Kidney (tissue), 14 donors: ENCODE data around the gene ADA. TPM values are rescaled to one million over a fixed set of nuclear protein-coding genes. Genes with fewer than 3 reads are reported as not detected.

ENCODE experiments used
- DNase-seq, 5 donors: peaks; one replicate each; pipeline ENCODE4 v3.0.0-alpha.2; 2013 to 2020
- FAIRE-seq: peaks from 2 replicates; lab custom pipeline; 2012; peaks lifted over from hg19 to GRCh38; lab: Jason Lieb, UNC
- H3K27ac ChIP-seq, 2 donors: one replicate each; pipeline ENCODE4 v1.7.0; 2013; ENCODE audit warnings: low read depth in 2 of 2, low read length in 2 of 2, inconsistent platforms in 1 of 2
- H3K27me3 ChIP-seq: one replicate; pipeline ENCODE4 v1.7.1; 2013; ENCODE audit warnings: low read length, inconsistent platforms; ENCODE audit not compliant: control insufficient read depth, insufficient read depth
- H3K36me3 ChIP-seq, 3 donors: one replicate each; pipeline versions ENCODE4 v1.7.0 to v1.7.1; 2013; ENCODE audit warnings: low read length in 3 of 3, control low read depth in 1 of 3, inconsistent platforms in 1 of 3; ENCODE audit not compliant: insufficient read depth in 3 of 3, control insufficient read depth in 2 of 3
- H3K4me1 ChIP-seq, 3 donors: one replicate each; pipeline versions ENCODE4 v1.7.0 to v1.7.1; 2013; ENCODE audit warnings: low read length in 3 of 3, inconsistent platforms in 1 of 3, low read depth in 1 of 3; ENCODE audit not compliant: control insufficient read depth in 2 of 3, insufficient read depth in 2 of 3
- H3K4me3 ChIP-seq, 3 donors: one replicate each; pipeline versions ENCODE4 v1.7.0 to v1.8.1; 2013; ENCODE audit warnings: low read length in 3 of 3, control low read depth in 1 of 3, inconsistent platforms in 1 of 3
- H3K9ac ChIP-seq, 3 donors: one replicate each; pipeline versions ENCODE4 v1.7.0 to v1.7.1; 2013; ENCODE audit warnings: low read length in 3 of 3, control low read depth in 1 of 3, inconsistent platforms in 1 of 3
- H3K9me3 ChIP-seq, 3 donors: one replicate each; pipeline versions ENCODE4 v1.7.0 to v1.7.1; 2013; ENCODE audit warnings: low read length in 3 of 3, control low read depth in 1 of 3, inconsistent platforms in 1 of 3; ENCODE audit not compliant: control insufficient read depth in 2 of 3, insufficient read depth in 1 of 3
- CTCF ChIP-seq: IDR thresholded peaks from 3 replicates; pipeline ENCODE4 v1.5.1; 2012; ENCODE audit warnings: mild to moderate bottlenecking, moderate library complexity, borderline replicate concordance; ENCODE audit not compliant: insufficient read depth; ENCODE audit errors: extremely low read depth
- intact Hi-C: fragments of 100-400 bp; cut with DNase I; formaldehyde crosslinking; loops from one replicate; pipeline ENCODE4 v1.11.1; 2022
- polyA plus RNA-seq: library from polyadenylated mRNA; stranded (reverse); fragments of 350-450 nt; fragmentation: Illumina TruSeq; extraction: RNeasy Lipid Tissue Mini Kit (QIAGEN cat#74804); gene quantifications from one replicate; pipeline ENCODE4 v1.2.3, GENCODE V29; 2014; ENCODE audit warnings: low read depth, low replicate concordance; ENCODE audit not compliant: insufficient read depth
- total RNA-seq: library from RNA; stranded (reverse); fragmentation: NEBNext Ultra II Directional; extraction: Animal tissue kit (Norgen Biotek cat#: 25700); gene quantifications from one replicate; pipeline ENCODE4 v1.2.1, GENCODE V29; 2021
- donor health status: control.
- donor health status: control.
- donor health status: control.
- donor health status: control.
- donor health status: control.
- donor health status: DM: yes; HTN: yes; CAD: no.
- donor health status: Normal renal cell carcinoma (clear cell type).

The ADA gene
- total and polyA plus RNA-seq, 2 donors from 2014 or later = 3.1 to 6.5 TPM

- FAIRE-seq (no peak), DNase-seq (peak in 1 of 5 donors; percentile 34)
- peaks cover 0 to 14% (median 11%) of the 10 kb centered on the region in 3 donors for H3K4me1 ChIP-seq
- peaks cover 0 to 3% (median 2%) of the 10 kb centered on the region in 3 donors for H3K36me3 ChIP-seq
- TF ChIP-seq CTCF = no peak
- no peaks in the 10 kb centered on the region for H3K9me3 ChIP-seq
- H3K4me3 ChIP-seq = no peak overlapping the region
- peak overlapping the region; percentile 71 to 87 for H3K27ac ChIP-seq
- H3K27me3 ChIP-seq = no peaks in the 10 kb centered on the region
- H3K9ac ChIP-seq = peak overlapping the region in 1 of 3 donors; percentile 41
- intact Hi-C loops = no loop called here
Observed at GRCh38 chr20:44609006-44609515, 42.4 kb downstream of the ADA start.

GRCh38 chr20:44606725-44607441 is 44.6 kb downstream of the ADA start:
- Histone ChIP-seq H3K9ac (no peak overlapping the region), H3K27me3 (no peaks in the 10 kb centered on the region), H3K27ac (no peak overlapping the region), H3K36me3 (no peaks in the 10 kb centered on the region), H3K4me1 (peaks cover 0 to 18% (median 16%) of the 10 kb centered on the region in 3 donors), H3K4me3 (no peak overlapping the region), H3K9me3 (no peaks in the 10 kb centered on the region)
- intact Hi-C loops = no loop called here
- FAIRE-seq = no peak
- no peak for DNase-seq
- no peak for TF ChIP-seq CTCF

DNA sequence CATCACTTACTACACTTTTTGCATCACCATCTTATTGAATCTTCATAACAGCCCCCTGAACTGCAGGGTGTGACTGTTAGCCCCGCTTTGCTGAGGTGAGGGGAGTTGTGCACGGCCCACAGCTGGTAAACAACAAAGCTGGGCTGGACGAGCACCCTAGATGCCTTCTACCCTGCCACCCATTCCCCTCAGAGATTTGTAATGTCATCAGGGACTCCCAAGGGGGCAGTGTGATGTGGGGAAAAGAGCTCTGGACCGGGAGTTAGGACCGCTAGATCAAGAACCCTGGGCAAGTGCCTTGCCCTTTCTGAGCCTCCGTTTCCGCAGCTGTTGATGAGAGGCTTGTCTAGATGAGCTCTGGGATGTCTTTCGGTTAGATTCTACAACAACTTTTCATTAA is 48.2 kb downstream of the ADA start:
- H3K4me1 ChIP-seq = peaks cover 0 to 33% (median 13%) of the 10 kb centered on the region in 3 donors
- H3K9me3 ChIP-seq = no peaks in the 10 kb centered on the region
- no peak for FAIRE-seq
- H3K4me3 ChIP-seq = no peak overlapping the region
- intact Hi-C loops = no loop called here
- TF ChIP-seq CTCF = no peak
- no peak overlapping the region for H3K27ac ChIP-seq
- H3K27me3 ChIP-seq = no peaks in the 10 kb centered on the region
- H3K9ac ChIP-seq = no peak overlapping the region
- DNase-seq = no peak
- no peaks in the 10 kb centered on the region for H3K36me3 ChIP-seq
